Stomach (tissue), 9 donors: ENCODE data around the gene IGSF6. TPM values are rescaled to one million over a fixed set of nuclear protein-coding genes. Genes with fewer than 3 reads are reported as not detected.

Experiments
- DNase-seq, 2 donors: peaks; one replicate each; pipeline versions ENCODE4 v3.0.0 to v3.0.0-alpha.2; 2013 to 2019
- H3K27ac ChIP-seq, 5 donors: fragments of 200-600 bp in 4 of 5; sonication (generic) in 4 of 5; one replicate each; pipeline ENCODE4 v1.5.1; 2013 to 2019; ENCODE audit warnings: mild to moderate bottlenecking in 1 of 5, moderate library complexity in 1 of 5
- H3K27me3 ChIP-seq, 3 donors: fragments of 200-600 bp; sonication (generic); one replicate each; pipeline ENCODE4 v1.5.1; 2017 to 2019; ENCODE audit warnings: mixed run types in 1 of 3
- H3K36me3 ChIP-seq, 4 donors: fragments of 200-600 bp; sonication (generic); 1 replicate in 3 of 4; 2 replicates in 1 of 4; pipeline ENCODE4 v1.5.1; 2016 to 2019
- H3K4me1 ChIP-seq, 4 donors: fragments of 200-600 bp; sonication (generic); one replicate each; pipeline ENCODE4 v1.5.1; 2016 to 2019
- H3K4me3 ChIP-seq, 4 donors: fragments of 200-600 bp; sonication (generic) in 3 of 4; one replicate each; pipeline ENCODE4 v1.5.1; 2016 to 2019; ENCODE audit warnings: mild to moderate bottlenecking in 1 of 4
- H3K9me3 ChIP-seq, 4 donors: fragments of 200-600 bp; sonication (generic); one replicate each; pipeline ENCODE4 v1.5.1; 2016 to 2019
- CTCF ChIP-seq, 7 experiments: fragments of 450-650 bp in 4 of 7; fragments of 200-600 bp in 3 of 7; sonication (generic) in 3 of 7; IDR thresholded peaks; one replicate each; pipeline ENCODE4 v1.5.1; 2016 to 2019; ENCODE audit warnings: antibody characterized with exemption in 7 of 7, control low read depth in 2 of 7, mild to moderate bottlenecking in 1 of 7
- EP300 ChIP-seq: sonication (generic); formaldehyde crosslinking; IDR thresholded peaks from one replicate; pipeline ENCODE4 v1.6.1; 2017; ENCODE audit warnings: antibody characterized with exemption
- POLR2A ChIP-seq, 4 donors: fragments of 450-650 bp; IDR thresholded peaks; one replicate each; pipeline ENCODE4 v1.6.1; 2016; ENCODE audit warnings: antibody characterized with exemption in 4 of 4, control low read depth in 2 of 4, mild to moderate bottlenecking in 1 of 4, moderate library complexity in 1 of 4
- POLR2AphosphoS5 ChIP-seq, 3 donors: sonication (generic); formaldehyde crosslinking; IDR thresholded peaks; one replicate each; pipeline ENCODE4 v1.6.1; 2016; ENCODE audit warnings: antibody characterized with exemption in 3 of 3
- WGBS, 5 donors: extraction: QIAGEN DNeasy Blood & Tissue Kit in 3 of 5; methylation state at CpG; one replicate each; pipeline versions ENCODE4 v1.1.5 to v1.1.7; 2013 to 2018; 5-methylcytosine and 5-hydroxymethylcytosine counted together
- intact Hi-C: fragments of 100-400 bp; cut with DNase I; formaldehyde crosslinking; loops from one replicate; pipeline ENCODE4 v1.15.1; 2023; ENCODE audit warnings: low total_unique reads
- polyA plus RNA-seq, 3 donors: library from polyadenylated mRNA; stranded (reverse); fragments of 200-250 nt; gene quantifications; one replicate each; pipeline ENCODE4 v1.2.3, GENCODE V29; 2013
- total RNA-seq, 5 donors: library from RNA; depleted of rRNA; stranded (reverse); fragments of >200 nt; gene quantifications; one replicate each; pipeline versions ENCODE4 v1.1.0 to v1.2.3, GENCODE V29; 2014 to 2016
- donor health status: healthy with polysubstance abuse.
- donor health status: Bipolar disorder and iron deficiency.
- donor health status: healthy.

IGSF6 gene
- total and polyA plus RNA-seq, 8 donors, result 0.73 to 4.1 (median 1.8) TPM; not detected in 3

DNA sequence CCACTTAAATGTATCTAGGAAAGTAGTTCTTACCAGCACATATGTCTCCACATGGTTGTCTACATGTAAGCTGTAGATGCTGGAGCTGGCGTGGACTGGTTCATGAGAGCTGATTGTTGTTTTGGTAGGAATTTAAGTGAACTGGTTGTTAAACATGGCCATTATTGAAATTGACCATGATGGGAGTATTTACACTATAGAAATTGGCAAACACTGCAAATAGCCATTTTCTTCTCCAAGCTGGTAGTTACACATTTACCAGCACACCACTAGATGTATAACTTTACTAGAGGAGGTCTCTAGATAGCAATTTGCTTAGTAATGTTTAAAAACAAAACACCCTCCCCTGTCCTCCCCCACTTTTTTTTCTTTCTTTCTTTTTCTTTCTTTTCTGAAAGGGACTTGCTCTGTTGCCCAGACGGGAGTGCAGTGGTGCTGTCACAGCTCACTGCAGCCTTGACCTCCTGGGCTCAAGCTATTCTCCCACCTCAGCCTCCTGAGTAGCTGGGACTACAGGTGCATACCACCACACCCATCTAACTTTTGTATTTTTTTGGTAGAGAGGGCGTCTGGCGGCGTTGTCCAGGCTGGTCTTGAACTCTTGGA lies 24.2 kb downstream of the IGSF6 start:
- no peaks in the 10 kb centered on the region for H3K27me3 ChIP-seq
- TF ChIP-seq POLR2A (IDR thresholded peaks at IDR 0.05) (no peak), EP300 (no peak), POLR2AphosphoS5 (IDR thresholded peaks at IDR 0.05) (no peak), CTCF (IDR thresholded peaks at IDR 0.05) (no peak)
- no peak overlapping the region for H3K4me3 ChIP-seq
- no peaks in the 10 kb centered on the region for H3K9me3 ChIP-seq
- 95 to 97% (median 96%) methylated on average over 5 of the region's 5 CpGs for WGBS, 5 donors
- DNase-seq, result no peak
- intact Hi-C loops, result no loop called here
- peaks cover 0 to 35% (median 11%) of the 10 kb centered on the region in 4 donors for H3K4me1 ChIP-seq
- no peak overlapping the region for H3K27ac ChIP-seq
- peaks cover 20 to 70% (median 66%) of the 10 kb centered on the region in 4 donors for H3K36me3 ChIP-seq

DNA sequence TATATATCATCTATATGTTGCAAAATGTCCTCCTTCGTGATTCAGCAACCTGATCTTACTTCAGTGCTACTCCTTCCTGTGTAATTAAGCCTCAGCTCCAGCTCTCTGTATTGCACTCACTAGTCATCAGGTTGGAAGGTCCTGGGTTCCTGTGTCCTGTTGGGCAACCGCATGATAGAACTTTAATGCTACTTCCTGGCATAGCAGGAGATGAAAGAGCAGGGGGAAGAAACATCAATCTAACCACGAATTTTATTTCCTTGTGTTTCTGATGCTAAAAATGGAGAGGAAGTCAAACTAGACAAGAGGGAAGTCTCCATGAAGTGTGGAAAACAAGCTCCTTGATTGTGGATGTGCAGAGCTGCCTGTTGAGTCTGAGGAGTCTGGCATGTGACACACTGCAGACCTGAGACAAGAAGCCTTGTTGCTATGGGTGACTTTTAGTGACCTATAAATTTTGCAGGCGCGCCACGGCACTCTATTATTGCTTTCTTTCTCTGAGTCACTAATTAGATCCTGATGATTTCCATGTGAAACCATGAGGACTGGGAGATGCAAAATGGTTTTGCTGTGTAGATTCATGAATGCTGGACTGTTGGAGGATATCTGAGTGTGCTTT lies 25.6 kb downstream of the IGSF6 start:
- H3K27me3 ChIP-seq, result no peaks in the 10 kb centered on the region
- peaks cover 20 to 70% (median 67%) of the 10 kb centered on the region in 4 donors for H3K36me3 ChIP-seq
- intact Hi-C loops, result no loop called here
- 54 to 78% (median 74%) methylated on average over 6 of the region's 6 CpGs for WGBS, 5 donors
- no peak overlapping the region for H3K4me3 ChIP-seq
- TF ChIP-seq CTCF (IDR thresholded peaks at IDR 0.05), result no peak
- H3K4me1 ChIP-seq, result peaks cover 0 to 34% (median 11%) of the 10 kb centered on the region in 4 donors
- H3K9me3 ChIP-seq, result no peaks in the 10 kb centered on the region
- H3K27ac ChIP-seq, result peak overlapping the region in 2 of 5 donors; percentile 19 to 48
- peak in 1 of 2 donors; percentile 67 for DNase-seq

DNA sequence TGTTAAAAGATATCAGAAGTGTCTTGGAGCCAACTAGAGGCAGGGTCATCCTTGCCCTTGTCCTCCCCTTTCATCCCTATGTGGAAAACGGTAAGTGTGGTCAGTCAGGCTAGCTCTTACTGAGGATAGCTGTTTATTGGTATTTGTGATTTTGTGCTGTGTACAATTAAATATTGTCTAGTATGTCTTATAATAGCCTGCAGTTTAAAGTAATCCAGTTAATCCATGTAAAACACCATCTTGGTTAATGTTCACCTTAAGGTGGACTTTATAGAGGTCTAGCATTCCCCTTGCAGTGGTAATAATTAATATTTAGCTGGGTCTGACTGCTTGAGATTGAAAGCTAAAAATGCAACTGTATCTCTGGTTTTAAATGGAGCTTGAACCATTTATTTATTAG lies 27.4 kb downstream of the IGSF6 start:
- peaks cover 0 to 31% (median under 1%) of the 10 kb centered on the region in 4 donors for H3K4me1 ChIP-seq
- H3K4me3 ChIP-seq, result no peak overlapping the region
- no peak for DNase-seq
- 65 to 92% (median 87%) methylated on average over 1 of the region's 1 CpG for WGBS, 5 donors
- H3K9me3 ChIP-seq, result no peaks in the 10 kb centered on the region
- intact Hi-C loops, result no loop called here
- H3K27ac ChIP-seq, result no peak overlapping the region
- TF ChIP-seq CTCF (IDR thresholded peaks at IDR 0.05) (no peak), EP300 (no peak), POLR2AphosphoS5 (IDR thresholded peaks at IDR 0.05) (no peak), POLR2A (IDR thresholded peaks at IDR 0.05) (no peak)
- H3K36me3 ChIP-seq, result peaks cover 16 to 69% (median 62%) of the 10 kb centered on the region in 4 donors
- H3K27me3 ChIP-seq, result no peaks in the 10 kb centered on the region

GRCh38 chr16:21622545-21622944 lies 29.9 kb downstream of the IGSF6 start:
- 86 to 100% (median 93%) methylated on average over 1 of the region's 1 CpG for WGBS, 5 donors
- no peaks in the 10 kb centered on the region for H3K27me3 ChIP-seq
- no peak overlapping the region for H3K27ac ChIP-seq
- intact Hi-C loops, result no loop called here
- TF ChIP-seq EP300, result no peak
- TF ChIP-seq POLR2A (IDR thresholded peaks at IDR 0.05), result no peak
- no peak for TF ChIP-seq CTCF (IDR thresholded peaks at IDR 0.05)
- no peak for TF ChIP-seq POLR2AphosphoS5 (IDR thresholded peaks at IDR 0.05)
- H3K9me3 ChIP-seq, result no peaks in the 10 kb centered on the region
- H3K4me1 ChIP-seq, result peaks cover 0 to 40% (median 0%) of the 10 kb centered on the region in 4 donors
- DNase-seq, result no peak
- H3K4me3 ChIP-seq, result no peak overlapping the region
- peaks cover 11 to 69% (median 54%) of the 10 kb centered on the region in 4 donors for H3K36me3 ChIP-seq
